GM12874 (cell line): ENCODE results near the gene RNF182.

Experiments used
- TF ChIP-seq, protein P1 (sequence below): IDR thresholded peaks from 2 replicates; pipeline ENCODE4 v1.5.1; 2011; ENCODE audit warnings: low read depth, mild to moderate bottlenecking, control low read depth, low read length, moderate library complexity; ENCODE audit not compliant: insufficient read depth

The RNF182 gene

DNA sequence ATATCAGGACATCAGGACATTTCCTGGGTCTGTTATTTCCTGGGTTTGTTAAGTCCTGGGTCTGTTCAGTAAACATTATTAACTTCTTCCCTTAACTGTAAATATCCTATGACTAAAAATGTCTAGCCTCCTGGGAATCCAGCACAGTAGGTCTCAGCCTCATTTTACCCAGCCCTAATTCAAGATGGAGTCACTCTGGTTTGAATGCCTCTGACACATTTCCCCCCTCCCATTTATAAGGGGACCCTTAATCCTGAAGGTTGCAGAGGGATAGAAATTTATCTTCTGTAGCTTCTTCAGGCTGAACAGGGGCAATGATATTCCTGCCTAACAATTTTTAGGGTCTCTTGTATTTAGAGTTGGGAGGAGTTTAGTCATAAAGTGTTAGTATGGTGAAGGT is 21.8 kb downstream of the RNF182 start:
- TF ChIP-seq, protein P1, sequence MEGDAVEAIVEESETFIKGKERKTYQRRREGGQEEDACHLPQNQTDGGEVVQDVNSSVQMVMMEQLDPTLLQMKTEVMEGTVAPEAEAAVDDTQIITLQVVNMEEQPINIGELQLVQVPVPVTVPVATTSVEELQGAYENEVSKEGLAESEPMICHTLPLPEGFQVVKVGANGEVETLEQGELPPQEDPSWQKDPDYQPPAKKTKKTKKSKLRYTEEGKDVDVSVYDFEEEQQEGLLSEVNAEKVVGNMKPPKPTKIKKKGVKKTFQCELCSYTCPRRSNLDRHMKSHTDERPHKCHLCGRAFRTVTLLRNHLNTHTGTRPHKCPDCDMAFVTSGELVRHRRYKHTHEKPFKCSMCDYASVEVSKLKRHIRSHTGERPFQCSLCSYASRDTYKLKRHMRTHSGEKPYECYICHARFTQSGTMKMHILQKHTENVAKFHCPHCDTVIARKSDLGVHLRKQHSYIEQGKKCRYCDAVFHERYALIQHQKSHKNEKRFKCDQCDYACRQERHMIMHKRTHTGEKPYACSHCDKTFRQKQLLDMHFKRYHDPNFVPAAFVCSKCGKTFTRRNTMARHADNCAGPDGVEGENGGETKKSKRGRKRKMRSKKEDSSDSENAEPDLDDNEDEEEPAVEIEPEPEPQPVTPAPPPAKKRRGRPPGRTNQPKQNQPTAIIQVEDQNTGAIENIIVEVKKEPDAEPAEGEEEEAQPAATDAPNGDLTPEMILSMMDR = no peak

DNA sequence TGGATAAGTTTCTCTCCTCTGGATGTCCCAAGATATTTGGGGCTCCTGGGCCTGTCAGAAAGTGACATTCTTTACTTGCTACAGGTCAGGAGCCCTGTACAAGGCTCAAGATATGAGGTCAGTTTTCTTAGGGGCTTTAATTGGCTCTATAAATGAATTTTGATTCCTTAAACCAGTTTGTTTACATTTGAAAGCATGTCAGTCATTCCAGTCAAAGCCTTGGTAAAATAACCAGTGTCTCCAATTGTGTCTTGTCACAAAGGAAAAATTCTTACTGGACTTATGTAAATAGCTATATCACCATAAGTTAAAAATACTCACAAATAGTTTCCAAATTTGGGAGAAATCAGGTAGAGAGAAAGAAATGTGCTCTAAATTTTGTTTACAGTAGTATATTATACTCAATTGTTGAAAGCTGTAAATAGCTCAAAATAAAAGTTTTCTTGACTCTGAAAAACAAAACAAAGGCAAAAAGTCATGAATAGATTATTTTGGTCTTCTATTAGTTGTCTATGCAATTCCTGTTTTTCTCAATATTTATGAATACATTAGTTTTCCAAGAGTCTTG is 22.9 kb downstream of the RNF182 start:
- TF ChIP-seq, protein P1 = no peak

GRCh38 chr6:13952101-13952500 is 27.3 kb downstream of the RNF182 start:
- TF ChIP-seq, protein P1 = no peak

DNA sequence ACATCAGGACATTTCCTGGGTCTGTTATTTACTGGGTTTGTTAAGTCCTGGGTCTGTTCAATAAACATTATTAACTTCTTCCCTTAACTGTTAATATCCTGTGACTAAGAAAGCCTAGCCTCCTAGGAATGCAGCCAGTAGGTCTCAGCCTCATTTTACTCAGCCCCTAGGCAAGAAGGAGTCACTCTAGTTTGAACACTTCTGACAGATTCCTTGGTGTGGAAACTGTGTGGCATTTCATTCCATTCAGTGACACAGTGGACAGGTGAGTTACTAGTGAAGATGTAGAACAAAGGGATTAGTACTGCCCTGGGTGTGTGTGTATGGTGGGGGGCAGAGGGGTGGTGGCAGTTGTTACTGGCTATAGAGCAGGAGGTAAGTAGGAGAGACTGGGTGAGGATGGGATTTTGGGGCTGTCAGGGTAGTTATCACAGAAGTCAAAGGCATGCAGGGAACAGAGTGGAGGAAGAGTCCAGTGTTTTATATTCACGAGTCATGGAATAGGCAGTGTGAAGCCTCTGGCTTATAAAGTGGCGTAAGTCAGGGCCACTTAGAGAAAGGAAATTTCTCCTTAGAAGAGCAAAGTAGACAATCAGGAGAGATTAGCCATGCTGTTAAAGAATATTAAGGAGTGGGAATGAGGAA is 28.4 kb downstream of the RNF182 start:
- TF ChIP-seq, protein P1 = no peak

DNA sequence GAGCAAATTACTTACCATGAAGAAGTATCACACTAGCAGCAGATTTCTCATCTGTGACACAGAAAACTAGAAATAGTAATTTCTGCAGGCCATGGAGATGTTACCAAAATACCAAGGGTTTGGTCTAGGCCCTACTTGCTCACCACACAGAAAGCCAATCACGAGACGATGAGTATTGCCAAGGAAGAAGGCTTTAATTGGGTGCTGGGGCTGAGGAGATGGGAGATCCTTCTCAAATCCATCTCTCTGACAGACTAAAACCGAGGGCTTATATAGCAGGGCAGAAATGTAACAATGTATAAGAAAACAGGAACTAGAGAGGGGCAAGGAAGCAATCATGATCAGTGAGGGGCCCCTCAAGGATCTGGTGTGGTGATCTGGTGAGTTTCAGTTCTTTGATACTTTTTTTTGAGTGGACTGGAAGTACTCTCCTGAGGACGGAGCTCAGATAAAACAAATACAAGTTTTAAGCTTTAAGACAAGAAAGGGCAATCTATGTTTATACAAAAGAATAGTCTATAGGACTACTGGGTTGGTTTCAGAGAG is 40.9 kb downstream of the RNF182 start:
- TF ChIP-seq, protein P1 = no peak

- TF ChIP-seq, protein P1 = no peak
Measured at GRCh38 chr6:13971303-13971702, 46.6 kb downstream of the RNF182 start.

DNA sequence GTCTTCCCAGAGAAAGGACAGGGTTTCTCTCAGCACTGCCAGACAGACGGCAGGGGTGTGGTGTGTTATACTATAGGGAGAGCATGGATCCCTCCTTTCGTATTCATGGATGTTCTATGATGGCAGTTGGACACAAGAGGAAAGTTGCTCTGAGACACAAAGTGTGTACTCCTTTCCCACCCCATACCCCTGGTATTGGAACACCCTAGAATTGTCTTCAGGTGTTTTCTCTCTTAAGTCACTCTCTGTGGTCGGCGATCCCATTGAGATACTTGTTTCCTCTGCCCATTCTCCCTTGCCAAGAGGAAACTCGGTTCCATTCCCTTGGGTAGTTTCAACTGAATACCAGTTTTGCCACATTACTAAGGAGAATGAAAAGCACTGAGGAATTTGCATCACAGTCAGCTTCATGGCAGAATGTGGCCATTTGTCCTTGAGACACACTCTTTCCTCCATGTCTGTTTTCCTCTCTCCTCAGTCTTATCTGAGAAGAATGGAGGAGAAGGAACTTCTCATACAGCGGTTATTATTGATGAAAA is 53.4 kb downstream of the RNF182 start:
- TF ChIP-seq, protein P1 = no peak
